GM23338 (cell line): ENCODE results near the gene PITPNC1. TPM values are rescaled to one million over a fixed set of nuclear protein-coding genes. Genes with fewer than 3 reads are reported as not detected.

Source experiments
- ATAC-seq: fragments of 200-7000 bp; cut with Tn5 transposase; 3 replicates; pipeline ENCODE4 v1.9.1; 2020
- DNase-seq: peaks from one replicate; pipeline ENCODE4 v3.0.0-alpha.2; 2015; ENCODE audit warnings: low spot score
- H2AFZ ChIP-seq: fragments of 200-600 bp; sonication (generic); 2 replicates; pipeline ENCODE4 v1.8.0; 2016; ENCODE audit warnings: antibody characterized with exemption, mild to moderate bottlenecking, moderate library complexity
- H3F3A ChIP-seq: fragments of 200-600 bp; sonication (generic); replicated peaks from 2 replicates; pipeline ENCODE4 v1.8.0; 2017; ENCODE audit warnings: antibody characterized with exemption, mixed run types, low read depth
- H3K27ac ChIP-seq: fragments of 200-600 bp; sonication (generic); 2 replicates; pipeline ENCODE4 v1.6.1; 2016; ENCODE audit warnings: low read depth
- H3K27me3 ChIP-seq: fragments of 200-600 bp; sonication (generic); 2 replicates; pipeline ENCODE4 v1.8.0; 2016; ENCODE audit warnings: mild to moderate bottlenecking, mixed run types, moderate library complexity; ENCODE audit not compliant: insufficient read depth
- H3K36me3 ChIP-seq: fragments of 200-600 bp; sonication (generic); 2 replicates; pipeline ENCODE4 v1.8.0; 2016; ENCODE audit warnings: mild to moderate bottlenecking; ENCODE audit not compliant: insufficient read depth
- H3K4me1 ChIP-seq: fragments of 200-600 bp; sonication (generic); 2 replicates; pipeline ENCODE4 v1.8.0; 2016; ENCODE audit warnings: mild to moderate bottlenecking, moderate library complexity; ENCODE audit not compliant: insufficient read depth
- H3K4me2 ChIP-seq: fragments of 200-600 bp; sonication (generic); 2 replicates; pipeline ENCODE4 v1.7.1; 2017; ENCODE audit warnings: mixed run types
- H3K4me3 ChIP-seq: fragments of 200-600 bp; sonication (generic); 2 replicates; pipeline ENCODE4 v1.6.1; 2016; ENCODE audit warnings: mixed run types
- H3K79me2 ChIP-seq: fragments of 200-600 bp; sonication (generic); replicated peaks from 2 replicates; pipeline ENCODE4 v1.8.0; 2017; ENCODE audit warnings: mild to moderate bottlenecking; ENCODE audit not compliant: insufficient read depth
- H3K9me2 ChIP-seq: fragments of 200-600 bp; sonication (generic); 2 replicates; pipeline ENCODE4 v1.8.0; 2017; ENCODE audit not compliant: insufficient read depth
- H4K20me1 ChIP-seq: fragments of 200-600 bp; sonication (generic); replicated peaks from 2 replicates; pipeline ENCODE4 v1.8.0; 2017; ENCODE audit warnings: mild to moderate bottlenecking; ENCODE audit not compliant: insufficient read depth
- H3K27ac Mint-ChIP-seq: 2 replicates; pipeline ENCODE4 v1.8.0; 2020; ENCODE audit warnings: inconsistent platforms, mild to moderate bottlenecking, moderate library complexity, mixed read lengths
- H3K27me3 Mint-ChIP-seq: 3 replicates; pipeline ENCODE4 v1.8.0; 2022; ENCODE audit warnings: low read depth, mild to moderate bottlenecking, moderate library complexity, mixed read lengths, inconsistent platforms; ENCODE audit not compliant: insufficient read depth, poor library complexity
- H3K36me3 Mint-ChIP-seq: 3 replicates; pipeline ENCODE4 v1.8.0; 2021; ENCODE audit warnings: low read depth, mild to moderate bottlenecking, inconsistent platforms, moderate library complexity, mixed read lengths
- H3K4me1 Mint-ChIP-seq: 3 replicates; pipeline ENCODE4 v1.8.0; 2020; ENCODE audit warnings: mild to moderate bottlenecking, inconsistent platforms, mixed read lengths
- H3K4me3 Mint-ChIP-seq: 3 replicates; pipeline ENCODE4 v1.8.0; 2021; ENCODE audit warnings: moderate library complexity, mild to moderate bottlenecking, inconsistent platforms, mixed read lengths
- H3K9me3 Mint-ChIP-seq: 3 replicates; pipeline ENCODE4 v1.8.0; 2020; ENCODE audit warnings: moderate library complexity, mild to moderate bottlenecking, inconsistent platforms, mixed read lengths
- CREB1 ChIP-seq: fragments of 250-450 bp; sonication (Bioruptor Pico); IDR thresholded peaks from 2 replicates; pipeline ENCODE4 v1.5.0; 2020; ENCODE audit warnings: low read depth, mild to moderate bottlenecking, moderate library complexity
- EZH2 ChIP-seq: fragments of 200-600 bp; sonication (generic); IDR thresholded peaks from one replicate; pipeline ENCODE4 v1.8.0; 2017; ENCODE audit warnings: antibody characterized with exemption, mild to moderate bottlenecking, low read depth; ENCODE audit not compliant: unreplicated experiment
- EZH2phosphoT487 ChIP-seq: fragments of 200-600 bp; sonication (generic); IDR thresholded peaks from one replicate; pipeline ENCODE4 v1.8.1; 2018; ENCODE audit warnings: antibody characterized with exemption; ENCODE audit not compliant: unreplicated experiment
- JUNB ChIP-seq: IDR thresholded peaks from one replicate; pipeline ENCODE4 v1.6.1; 2016; ENCODE audit warnings: antibody characterized with exemption; ENCODE audit not compliant: unreplicated experiment
- POLR2AphosphoS5 ChIP-seq: IDR thresholded peaks from 2 replicates; pipeline ENCODE4 v1.6.1; 2016; ENCODE audit warnings: antibody characterized with exemption, low read depth
- ZNF114 ChIP-seq: fragments of 250-450 bp; sonication (Bioruptor Pico); IDR thresholded peaks from 2 replicates; pipeline ENCODE4 v1.5.0; 2020; ENCODE audit warnings: mild to moderate bottlenecking, moderate library complexity
- ZNF331 ChIP-seq: fragments of 250-450 bp; sonication (Bioruptor Pico); IDR thresholded peaks from 2 replicates; pipeline ENCODE4 v1.5.0; 2020; ENCODE audit warnings: low read depth, mild to moderate bottlenecking, moderate library complexity
- polyA plus RNA-seq: library from polyadenylated mRNA; unstranded; fragments of >200 nt; fragmentation: Nextera tagmentation; extraction: Ambion mirVana; gene quantifications from 2 replicates; pipeline ENCODE4 v1.2.1, GENCODE V29; 2016
- total RNA-seq: library from RNA; depleted of rRNA; stranded (reverse); fragments of >200 nt; shearing (Covaris generic); gene quantifications from 2 replicates; pipeline ENCODE4 v1.2.3, GENCODE V29; 2014
- TF ChIP-seq, protein P1 (sequence below), 2 experiments: fragments of 200-600 bp in 1 of 2; sonication (generic) in 1 of 2; conservative IDR thresholded peaks; 2 replicates each; pipeline versions ENCODE4 v1.5.1 to v1.6.1; 2016 to 2017; ENCODE audit warnings: antibody characterized with exemption in 2 of 2, low read depth in 2 of 2, mild to moderate bottlenecking in 2 of 2, moderate library complexity in 1 of 2
- TF ChIP-seq, protein P2 (sequence below): fragments of 250-450 bp; sonication (Bioruptor Pico); IDR thresholded peaks from 2 replicates; pipeline ENCODE4 v1.5.0; 2020; ENCODE audit warnings: mild to moderate bottlenecking, moderate library complexity
- TF ChIP-seq, protein P3 (sequence below): IDR thresholded peaks from one replicate; pipeline ENCODE4 v1.6.1; 2018; ENCODE audit warnings: antibody characterized with exemption; ENCODE audit not compliant: unreplicated experiment

PITPNC1 gene
- total and polyA plus RNA-seq, 2 experiments from 2014 or later: 23.0 to 32.6 TPM

DNA sequence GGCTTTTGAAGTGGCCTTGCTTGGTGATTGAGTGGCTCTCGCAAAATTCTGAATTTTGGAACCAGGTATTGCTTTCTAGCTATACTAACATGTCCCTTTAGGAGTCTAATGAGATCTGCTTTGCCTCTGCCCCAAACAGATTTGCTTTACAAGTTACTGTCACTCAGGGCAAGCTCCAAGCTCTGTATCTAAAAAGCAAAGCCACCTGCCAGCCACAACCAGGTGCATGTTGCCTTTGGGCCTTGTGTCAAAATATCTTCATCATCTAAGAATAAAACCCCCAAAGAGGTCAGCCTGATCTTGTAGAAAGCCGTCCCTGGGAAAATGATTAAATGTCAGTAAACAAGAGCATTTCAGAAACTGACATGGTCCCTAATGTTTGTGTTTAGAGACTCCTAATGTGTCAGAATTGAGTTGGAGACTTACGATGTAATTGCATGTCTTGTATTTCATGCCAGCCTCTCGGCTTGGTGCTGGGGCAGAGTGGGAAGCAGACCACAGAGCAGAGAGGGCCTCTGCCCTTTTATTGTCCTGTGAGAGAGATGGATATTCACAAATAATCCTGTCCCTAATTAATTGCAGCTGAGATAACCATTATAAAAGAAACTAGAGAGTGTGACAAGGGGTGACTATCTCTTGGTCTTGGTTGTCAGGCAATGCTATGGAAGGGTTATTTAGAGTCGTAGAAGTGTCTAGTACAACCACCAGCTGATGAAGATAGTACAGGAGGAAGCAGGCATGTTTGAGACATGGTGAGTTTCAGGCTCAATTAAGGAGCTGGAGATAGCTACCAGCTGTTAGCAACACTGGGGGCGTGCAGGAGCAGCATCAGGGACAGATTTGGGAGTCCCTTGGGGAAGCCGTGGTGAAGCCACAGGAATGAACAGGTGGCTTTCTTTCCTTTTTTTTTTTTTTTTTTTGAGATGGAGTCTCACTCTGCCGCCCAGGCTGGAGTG lies 90.7 kb downstream of the PITPNC1 start:
- no peak overlapping the region for H3K4me3 Mint-ChIP-seq
- no peak overlapping the region for H2AFZ ChIP-seq
- H3K4me3 ChIP-seq: no peak overlapping the region
- no peaks in the 10 kb centered on the region for H3K36me3 ChIP-seq
- TF ChIP-seq, protein P1, sequence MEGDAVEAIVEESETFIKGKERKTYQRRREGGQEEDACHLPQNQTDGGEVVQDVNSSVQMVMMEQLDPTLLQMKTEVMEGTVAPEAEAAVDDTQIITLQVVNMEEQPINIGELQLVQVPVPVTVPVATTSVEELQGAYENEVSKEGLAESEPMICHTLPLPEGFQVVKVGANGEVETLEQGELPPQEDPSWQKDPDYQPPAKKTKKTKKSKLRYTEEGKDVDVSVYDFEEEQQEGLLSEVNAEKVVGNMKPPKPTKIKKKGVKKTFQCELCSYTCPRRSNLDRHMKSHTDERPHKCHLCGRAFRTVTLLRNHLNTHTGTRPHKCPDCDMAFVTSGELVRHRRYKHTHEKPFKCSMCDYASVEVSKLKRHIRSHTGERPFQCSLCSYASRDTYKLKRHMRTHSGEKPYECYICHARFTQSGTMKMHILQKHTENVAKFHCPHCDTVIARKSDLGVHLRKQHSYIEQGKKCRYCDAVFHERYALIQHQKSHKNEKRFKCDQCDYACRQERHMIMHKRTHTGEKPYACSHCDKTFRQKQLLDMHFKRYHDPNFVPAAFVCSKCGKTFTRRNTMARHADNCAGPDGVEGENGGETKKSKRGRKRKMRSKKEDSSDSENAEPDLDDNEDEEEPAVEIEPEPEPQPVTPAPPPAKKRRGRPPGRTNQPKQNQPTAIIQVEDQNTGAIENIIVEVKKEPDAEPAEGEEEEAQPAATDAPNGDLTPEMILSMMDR (conservative IDR thresholded peaks at IDR 0.05; ENCODE audit: low read depth in 2 of 2): no peak
- TF ChIP-seq ZNF114 (CRISPR knock-in tag) (no peak), JUNB (no peak), CREB1 (CRISPR knock-in tag) (no peak), POLR2AphosphoS5 (no peak), EZH2phosphoT487 (no peak), ZNF331 (CRISPR knock-in tag) (no peak), EZH2 (no peak)
- TF ChIP-seq, protein P2, sequence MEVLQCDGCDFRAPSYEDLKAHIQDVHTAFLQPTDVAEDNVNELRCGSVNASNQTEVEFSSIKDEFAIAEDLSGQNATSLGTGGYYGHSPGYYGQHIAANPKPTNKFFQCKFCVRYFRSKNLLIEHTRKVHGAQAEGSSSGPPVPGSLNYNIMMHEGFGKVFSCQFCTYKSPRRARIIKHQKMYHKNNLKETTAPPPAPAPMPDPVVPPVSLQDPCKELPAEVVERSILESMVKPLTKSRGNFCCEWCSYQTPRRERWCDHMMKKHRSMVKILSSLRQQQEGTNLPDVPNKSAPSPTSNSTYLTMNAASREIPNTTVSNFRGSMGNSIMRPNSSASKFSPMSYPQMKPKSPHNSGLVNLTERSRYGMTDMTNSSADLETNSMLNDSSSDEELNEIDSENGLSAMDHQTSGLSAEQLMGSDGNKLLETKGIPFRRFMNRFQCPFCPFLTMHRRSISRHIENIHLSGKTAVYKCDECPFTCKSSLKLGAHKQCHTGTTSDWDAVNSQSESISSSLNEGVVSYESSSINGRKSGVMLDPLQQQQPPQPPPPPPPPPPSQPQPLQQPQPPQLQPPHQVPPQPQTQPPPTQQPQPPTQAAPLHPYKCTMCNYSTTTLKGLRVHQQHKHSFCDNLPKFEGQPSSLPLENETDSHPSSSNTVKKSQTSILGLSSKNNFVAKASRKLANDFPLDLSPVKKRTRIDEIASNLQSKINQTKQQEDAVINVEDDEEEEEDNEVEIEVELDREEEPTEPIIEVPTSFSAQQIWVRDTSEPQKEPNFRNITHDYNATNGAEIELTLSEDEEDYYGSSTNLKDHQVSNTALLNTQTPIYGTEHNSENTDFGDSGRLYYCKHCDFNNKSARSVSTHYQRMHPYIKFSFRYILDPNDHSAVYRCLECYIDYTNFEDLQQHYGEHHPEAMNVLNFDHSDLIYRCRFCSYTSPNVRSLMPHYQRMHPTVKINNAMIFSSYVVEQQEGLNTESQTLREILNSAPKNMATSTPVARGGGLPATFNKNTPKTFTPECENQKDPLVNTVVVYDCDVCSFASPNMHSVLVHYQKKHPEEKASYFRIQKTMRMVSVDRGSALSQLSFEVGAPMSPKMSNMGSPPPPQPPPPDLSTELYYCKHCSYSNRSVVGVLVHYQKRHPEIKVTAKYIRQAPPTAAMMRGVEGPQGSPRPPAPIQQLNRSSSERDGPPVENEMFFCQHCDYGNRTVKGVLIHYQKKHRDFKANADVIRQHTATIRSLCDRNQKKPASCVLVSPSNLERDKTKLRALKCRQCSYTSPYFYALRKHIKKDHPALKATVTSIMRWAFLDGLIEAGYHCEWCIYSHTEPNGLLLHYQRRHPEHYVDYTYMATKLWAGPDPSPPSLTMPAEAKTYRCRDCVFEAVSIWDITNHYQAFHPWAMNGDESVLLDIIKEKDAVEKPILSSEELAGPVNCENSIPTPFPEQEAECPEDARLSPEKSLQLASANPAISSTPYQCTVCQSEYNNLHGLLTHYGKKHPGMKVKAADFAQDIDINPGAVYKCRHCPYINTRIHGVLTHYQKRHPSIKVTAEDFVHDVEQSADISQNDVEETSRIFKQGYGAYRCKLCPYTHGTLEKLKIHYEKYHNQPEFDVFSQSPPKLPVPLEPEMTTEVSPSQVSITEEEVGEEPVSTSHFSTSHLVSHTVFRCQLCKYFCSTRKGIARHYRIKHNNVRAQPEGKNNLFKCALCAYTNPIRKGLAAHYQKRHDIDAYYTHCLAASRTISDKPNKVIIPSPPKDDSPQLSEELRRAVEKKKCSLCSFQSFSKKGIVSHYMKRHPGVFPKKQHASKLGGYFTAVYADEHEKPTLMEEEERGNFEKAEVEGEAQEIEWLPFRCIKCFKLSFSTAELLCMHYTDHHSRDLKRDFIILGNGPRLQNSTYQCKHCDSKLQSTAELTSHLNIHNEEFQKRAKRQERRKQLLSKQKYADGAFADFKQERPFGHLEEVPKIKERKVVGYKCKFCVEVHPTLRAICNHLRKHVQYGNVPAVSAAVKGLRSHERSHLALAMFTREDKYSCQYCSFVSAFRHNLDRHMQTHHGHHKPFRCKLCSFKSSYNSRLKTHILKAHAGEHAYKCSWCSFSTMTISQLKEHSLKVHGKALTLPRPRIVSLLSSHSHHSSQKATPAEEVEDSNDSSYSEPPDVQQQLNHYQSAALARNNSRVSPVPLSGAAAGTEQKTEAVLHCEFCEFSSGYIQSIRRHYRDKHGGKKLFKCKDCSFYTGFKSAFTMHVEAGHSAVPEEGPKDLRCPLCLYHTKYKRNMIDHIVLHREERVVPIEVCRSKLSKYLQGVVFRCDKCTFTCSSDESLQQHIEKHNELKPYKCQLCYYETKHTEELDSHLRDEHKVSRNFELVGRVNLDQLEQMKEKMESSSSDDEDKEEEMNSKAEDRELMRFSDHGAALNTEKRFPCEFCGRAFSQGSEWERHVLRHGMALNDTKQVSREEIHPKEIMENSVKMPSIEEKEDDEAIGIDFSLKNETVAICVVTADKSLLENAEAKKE (CRISPR knock-in tag): no peak
- TF ChIP-seq, protein P3, sequence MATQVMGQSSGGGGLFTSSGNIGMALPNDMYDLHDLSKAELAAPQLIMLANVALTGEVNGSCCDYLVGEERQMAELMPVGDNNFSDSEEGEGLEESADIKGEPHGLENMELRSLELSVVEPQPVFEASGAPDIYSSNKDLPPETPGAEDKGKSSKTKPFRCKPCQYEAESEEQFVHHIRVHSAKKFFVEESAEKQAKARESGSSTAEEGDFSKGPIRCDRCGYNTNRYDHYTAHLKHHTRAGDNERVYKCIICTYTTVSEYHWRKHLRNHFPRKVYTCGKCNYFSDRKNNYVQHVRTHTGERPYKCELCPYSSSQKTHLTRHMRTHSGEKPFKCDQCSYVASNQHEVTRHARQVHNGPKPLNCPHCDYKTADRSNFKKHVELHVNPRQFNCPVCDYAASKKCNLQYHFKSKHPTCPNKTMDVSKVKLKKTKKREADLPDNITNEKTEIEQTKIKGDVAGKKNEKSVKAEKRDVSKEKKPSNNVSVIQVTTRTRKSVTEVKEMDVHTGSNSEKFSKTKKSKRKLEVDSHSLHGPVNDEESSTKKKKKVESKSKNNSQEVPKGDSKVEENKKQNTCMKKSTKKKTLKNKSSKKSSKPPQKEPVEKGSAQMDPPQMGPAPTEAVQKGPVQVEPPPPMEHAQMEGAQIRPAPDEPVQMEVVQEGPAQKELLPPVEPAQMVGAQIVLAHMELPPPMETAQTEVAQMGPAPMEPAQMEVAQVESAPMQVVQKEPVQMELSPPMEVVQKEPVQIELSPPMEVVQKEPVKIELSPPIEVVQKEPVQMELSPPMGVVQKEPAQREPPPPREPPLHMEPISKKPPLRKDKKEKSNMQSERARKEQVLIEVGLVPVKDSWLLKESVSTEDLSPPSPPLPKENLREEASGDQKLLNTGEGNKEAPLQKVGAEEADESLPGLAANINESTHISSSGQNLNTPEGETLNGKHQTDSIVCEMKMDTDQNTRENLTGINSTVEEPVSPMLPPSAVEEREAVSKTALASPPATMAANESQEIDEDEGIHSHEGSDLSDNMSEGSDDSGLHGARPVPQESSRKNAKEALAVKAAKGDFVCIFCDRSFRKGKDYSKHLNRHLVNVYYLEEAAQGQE: no peak
- ATAC-seq: no peak
- H3K36me3 Mint-ChIP-seq: peaks cover 15% of the 10 kb centered on the region
- H3K79me2 ChIP-seq: peaks cover 89% of the 10 kb centered on the region
- no peaks in the 10 kb centered on the region; the same call in 1 of the 2 replicates for H4K20me1 ChIP-seq
- H3K27ac ChIP-seq: peak overlapping the region; percentile 65; the same call in 1 of the 2 replicates
- peaks cover 28% of the 10 kb centered on the region for H3K4me1 ChIP-seq
- H3K27me3 ChIP-seq: no peaks in the 10 kb centered on the region
- H3K27ac Mint-ChIP-seq: peak overlapping the region; percentile 17; the same call in 1 of the 2 replicates
- H3K9me3 Mint-ChIP-seq: peaks cover 13% of the 10 kb centered on the region
- H3K4me1 Mint-ChIP-seq: peaks cover 38% of the 10 kb centered on the region
- H3K27me3 Mint-ChIP-seq: peaks cover 5% of the 10 kb centered on the region
- no peaks in the 10 kb centered on the region for H3K9me2 ChIP-seq
- peaks cover 5% of the 10 kb centered on the region for H3F3A ChIP-seq
- DNase-seq: no peak
- H3K4me2 ChIP-seq: no peak overlapping the region
